H1 (cell line): ENCODE results near the gene HSPBP1. TPM values are rescaled to one million over a fixed set of nuclear protein-coding genes. Genes with fewer than 3 reads are reported as not detected.

ENCODE experiments used
- CTCF ChIA-PET: fragments of 300-600 bp; sonication (Branson Sonifier 250); formaldehyde crosslinking; loops from one replicate; lab custom pipeline; 2021; ENCODE audit not compliant: partially characterized antibody; lab: Charles Lee
- POLR2A ChIA-PET: fragments of 300-600 bp; sonication (Branson Sonifier 250); formaldehyde crosslinking; loops from one replicate; lab custom pipeline; 2021; ENCODE audit warnings: inconsistent platforms; ENCODE audit not compliant: partially characterized antibody; lab: Charles Lee
- DNase-seq, 2 experiments: peaks; one replicate each; pipeline versions ENCODE4 v3.0.0 to v3.0.0-alpha.2; 2010 to 2022; ENCODE audit warnings: low spot score in 2 of 2, low read depth in 1 of 2, mixed read lengths in 1 of 2
- FAIRE-seq: peaks from 2 replicates; lab custom pipeline; 2011; peaks lifted over from hg19 to GRCh38; lab: Jason Lieb, UNC
- H2AFZ ChIP-seq: 2 replicates; pipeline ENCODE4 v1.8.1; 2012; ENCODE audit warnings: low read length, inconsistent platforms
- H2AK5ac ChIP-seq: 2 replicates; pipeline ENCODE4 v1.6.1; 2013; ENCODE audit warnings: low read depth, low read length
- H2BK120ac ChIP-seq: replicated peaks from 2 replicates; pipeline ENCODE3; 2013; ENCODE audit warnings: low read depth, low read length, inconsistent platforms
- H2BK12ac ChIP-seq: 2 replicates; pipeline ENCODE4 v1.6.1; 2013; ENCODE audit warnings: low read depth, low read length
- H2BK15ac ChIP-seq: 2 replicates; pipeline ENCODE4 v1.6.1; 2013; ENCODE audit warnings: low read length
- H2BK20ac ChIP-seq: 2 replicates; pipeline ENCODE4 v1.6.1; 2013; ENCODE audit warnings: low read length
- H2BK5ac ChIP-seq: 2 replicates; pipeline ENCODE4 v1.6.1; 2013; ENCODE audit warnings: low read depth, low read length
- H3K14ac ChIP-seq: 2 replicates; pipeline ENCODE4 v1.6.1; 2013; ENCODE audit warnings: inconsistent platforms; ENCODE audit not compliant: insufficient read length
- H3K18ac ChIP-seq: 2 replicates; pipeline ENCODE4 v1.6.1; 2013; ENCODE audit warnings: low read length; ENCODE audit errors: extremely low read depth
- H3K23ac ChIP-seq: 2 replicates; pipeline ENCODE4 v1.6.1; 2013; ENCODE audit warnings: inconsistent platforms; ENCODE audit not compliant: insufficient read length
- H3K23me2 ChIP-seq: 2 replicates; pipeline ENCODE4 v1.6.1; 2013; ENCODE audit warnings: low read depth, low read length
- H3K27ac ChIP-seq: 2 replicates; pipeline ENCODE4 v1.6.1; 2011; ENCODE audit warnings: low read depth, low read length, inconsistent platforms
- H3K27me3 ChIP-seq, 4 experiments: replicated peaks in 1 of 4; 1 replicate in 1 of 4; 2 replicates in 3 of 4; pipeline versions ENCODE4 v1.6.1 to v1.8.1; 2011 to 2013; ENCODE audit warnings: low read length in 3 of 4, mild to moderate bottlenecking in 3 of 4, inconsistent platforms in 2 of 4, mixed read lengths in 2 of 4, moderate library complexity in 1 of 4; ENCODE audit not compliant: control insufficient read depth in 3 of 4, insufficient read depth in 3 of 4; ENCODE audit errors: extremely low read depth in 1 of 4
- H3K36me3 ChIP-seq, 4 experiments: 2 replicates each; pipeline versions ENCODE4 v1.6.1 to v1.8.1; 2011 to 2013; ENCODE audit warnings: mild to moderate bottlenecking in 4 of 4, low read length in 3 of 4, moderate library complexity in 2 of 4, control low read depth in 1 of 4, inconsistent platforms in 1 of 4; ENCODE audit not compliant: insufficient read depth in 4 of 4, control insufficient read depth in 2 of 4
- H3K4ac ChIP-seq: replicated peaks from 2 replicates; pipeline ENCODE3; 2013; ENCODE audit warnings: low read length, low read depth, mixed read lengths, inconsistent platforms; ENCODE audit not compliant: insufficient read length
- H3K4me1 ChIP-seq, 4 experiments: replicated peaks in 1 of 4; 1 replicate in 1 of 4; 2 replicates in 3 of 4; pipeline versions ENCODE4 v1.6.1 to v1.8.1; 2011 to 2013; ENCODE audit warnings: low read length in 3 of 4, inconsistent platforms in 2 of 4, mixed read lengths in 1 of 4; ENCODE audit not compliant: insufficient read depth in 4 of 4, control insufficient read depth in 3 of 4
- H3K4me2 ChIP-seq, 2 experiments: 2 replicates each; pipeline versions ENCODE4 v1.6.1 to v1.8.1; 2011 to 2013; ENCODE audit warnings: low read depth in 2 of 2, low read length in 2 of 2, control low read depth in 1 of 2, inconsistent platforms in 1 of 2, mild to moderate bottlenecking in 1 of 2; ENCODE audit not compliant: insufficient read depth in 1 of 2
- H3K4me3 ChIP-seq, 4 experiments: fragments of 200-600, 300-600 bp in 1 of 4; sonication (generic), shearing (Covaris generic), sonication (Bioruptor Twin) in 1 of 4; 2 replicates each; pipeline versions ENCODE4 v1.5.1 to v1.8.1; 2011 to 2016; ENCODE audit warnings: low read length in 4 of 4, low read depth in 3 of 4, control low read depth in 2 of 4, inconsistent platforms in 2 of 4, mild to moderate bottlenecking in 2 of 4, mixed read lengths in 1 of 4, moderate library complexity in 1 of 4; ENCODE audit not compliant: insufficient read depth in 2 of 4; ENCODE audit errors: extremely low read depth in 1 of 4
- H3K56ac ChIP-seq: replicated peaks from 2 replicates; pipeline ENCODE3; 2013; ENCODE audit warnings: low read depth, mild to moderate bottlenecking, mixed read lengths, low read length, inconsistent platforms; ENCODE audit not compliant: insufficient read length
- H3K79me1 ChIP-seq: 2 replicates; pipeline ENCODE4 v1.6.1; 2013; ENCODE audit warnings: low read depth, low read length, control low read depth
- H3K79me2 ChIP-seq, 2 experiments: 2 replicates each; pipeline versions ENCODE4 v1.6.1 to v1.8.1; 2012 to 2013; ENCODE audit warnings: low read length in 2 of 2, mild to moderate bottlenecking in 2 of 2, inconsistent platforms in 1 of 2; ENCODE audit not compliant: insufficient read depth in 2 of 2, control insufficient read depth in 1 of 2
- H3K9ac ChIP-seq, 4 experiments: replicated peaks in 1 of 4; 1 replicate in 1 of 4; 2 replicates in 3 of 4; pipeline versions ENCODE4 v1.6.1 to v1.8.1; 2011 to 2013; ENCODE audit warnings: low read depth in 3 of 4, low read length in 3 of 4, control low read depth in 2 of 4, mild to moderate bottlenecking in 2 of 4, moderate library complexity in 2 of 4, inconsistent platforms in 1 of 4; ENCODE audit errors: extremely low read depth in 1 of 4
- H3K9me3 ChIP-seq, 2 experiments: 2 replicates each; pipeline versions ENCODE4 v1.6.1 to v1.8.1; 2012 to 2013; ENCODE audit warnings: mild to moderate bottlenecking in 2 of 2, moderate library complexity in 2 of 2, control low read depth in 1 of 2, inconsistent platforms in 1 of 2, low read depth in 1 of 2, low read length in 1 of 2, mixed read lengths in 1 of 2; ENCODE audit not compliant: insufficient read depth in 2 of 2
- H4K20me1 ChIP-seq, 2 experiments: replicated peaks in 1 of 2; 2 replicates each; pipeline versions ENCODE3 to v1.8.1; 2011 to 2013; ENCODE audit warnings: inconsistent platforms in 2 of 2, low read length in 2 of 2, mild to moderate bottlenecking in 1 of 2; ENCODE audit not compliant: insufficient read depth in 2 of 2, control insufficient read depth in 1 of 2
- H4K5ac ChIP-seq: 2 replicates; pipeline ENCODE4 v1.6.1; 2013; ENCODE audit warnings: low read length, low read depth, mixed read lengths, inconsistent platforms; ENCODE audit not compliant: insufficient read length
- H4K8ac ChIP-seq: 2 replicates; pipeline ENCODE4 v1.8.0; 2013; ENCODE audit warnings: mild to moderate bottlenecking, moderate library complexity, low read length, inconsistent platforms; ENCODE audit not compliant: insufficient read depth; ENCODE audit errors: extremely low read depth
- H4K91ac ChIP-seq: replicated peaks from 2 replicates; pipeline ENCODE3; 2013; ENCODE audit warnings: low read length, mixed read lengths, inconsistent platforms; ENCODE audit not compliant: insufficient read length
- CBX5 ChIP-seq: fragments of 300-800, 300-1000 bp; sonication (generic); IDR thresholded peaks from 2 replicates; pipeline ENCODE4 v1.7.1; 2016; ENCODE audit warnings: antibody characterized with exemption, low read length, low read depth
- CEBPB ChIP-seq: IDR thresholded peaks from 2 replicates; pipeline ENCODE4 v1.6.1; 2012; ENCODE audit warnings: low read depth, low read length
- CREB1 ChIP-seq: IDR thresholded peaks from 2 replicates; pipeline ENCODE4 v1.6.1; 2012; ENCODE audit warnings: inconsistent platforms
- EP300 ChIP-seq, 2 experiments: IDR thresholded peaks; 1 replicate in 1 of 2; 2 replicates in 1 of 2; pipeline ENCODE4 v1.6.1; 2011 to 2012; ENCODE audit warnings: low read depth in 2 of 2, low read length in 2 of 2, mild to moderate bottlenecking in 2 of 2, borderline replicate concordance in 1 of 2, inconsistent platforms in 1 of 2, moderate library complexity in 1 of 2
- EZH2 ChIP-seq: fragments of 200-600 bp; sonication (generic); IDR thresholded peaks from 2 replicates; pipeline ENCODE4 v1.7.1; 2012; ENCODE audit warnings: low read depth, mild to moderate bottlenecking, moderate library complexity, low read length, inconsistent platforms; ENCODE audit not compliant: severe bottlenecking
- JUN ChIP-seq: IDR thresholded peaks from 2 replicates; pipeline ENCODE4 v1.6.1; 2011; ENCODE audit warnings: low read depth, mild to moderate bottlenecking, improper control_type of control experiment, low read length
- SAP30 ChIP-seq: fragments of 300-600 bp; sonication (generic); IDR thresholded peaks from 2 replicates; pipeline ENCODE4 v1.7.1; 2012; ENCODE audit warnings: low read length, moderate library complexity, mild to moderate bottlenecking, inconsistent platforms; ENCODE audit not compliant: insufficient read depth, insufficient replicate concordance
- SUZ12 ChIP-seq: fragments of 200-600 bp; sonication (generic); IDR thresholded peaks from 2 replicates; pipeline ENCODE4 v1.6.1; 2012; ENCODE audit warnings: mild to moderate bottlenecking, inconsistent platforms, low read length, moderate library complexity, mixed read lengths
- WGBS, 2 experiments: shearing (Covaris generic) in 1 of 2; methylation state at CpG; one replicate each; pipeline versions ENCODE4 v1.1.6 to v1.1.7; 2013 to 2015; ENCODE audit warnings: low lambda C conversion rate in 2 of 2, mixed read lengths in 2 of 2, inconsistent platforms in 1 of 2, low coverage in 1 of 2, missing lambda C conversion rate in 1 of 2; ENCODE audit not compliant: insufficient replicate concordance in 2 of 2, insufficient coverage in 1 of 2, insufficient read length in 1 of 2; ENCODE audit errors: extremely low coverage in 1 of 2, missing lambda C conversion rate in 1 of 2; 5-methylcytosine and 5-hydroxymethylcytosine counted together
- polyA plus RNA-seq, 7 experiments: library from polyadenylated mRNA; depleted of rRNA in 3 of 7; stranded (reverse) in 5 of 7; unstranded in 2 of 7; fragments of >200 nt in 5 of 7; fragments of 200-250 nt in 2 of 7; gene quantifications; 1 replicate in 5 of 7; 2 replicates in 1 of 7; 4 replicates in 1 of 7; pipeline versions ENCODE4 v1.2.1 to v1.2.3, GENCODE V29; 2011 to 2013; ENCODE audit warnings: missing spikeins in 2 of 7, mixed read lengths in 2 of 7
- total RNA-seq: library from RNA; stranded (reverse); fragmentation: NEBNext Ultra II Directional; extraction: Animal tissue kit (Norgen Biotek cat#: 25700); gene quantifications from 2 replicates; pipeline ENCODE4 v1.2.1, GENCODE V29; 2021
- TF ChIP-seq, protein P1 (sequence below): IDR thresholded peaks from 2 replicates; pipeline ENCODE4 v1.6.1; 2012; ENCODE audit warnings: inconsistent platforms
- TF ChIP-seq, protein P2 (sequence below): IDR thresholded peaks from 2 replicates; pipeline ENCODE4 v1.6.1; 2012; ENCODE audit warnings: low read length, inconsistent platforms

The HSPBP1 gene
- total and polyA plus RNA-seq, 2 of the 8 experiments (the other 6 are each of a cell fraction or from before 2014, with no cell fraction given) = 63.4 to 100 TPM

DNA sequence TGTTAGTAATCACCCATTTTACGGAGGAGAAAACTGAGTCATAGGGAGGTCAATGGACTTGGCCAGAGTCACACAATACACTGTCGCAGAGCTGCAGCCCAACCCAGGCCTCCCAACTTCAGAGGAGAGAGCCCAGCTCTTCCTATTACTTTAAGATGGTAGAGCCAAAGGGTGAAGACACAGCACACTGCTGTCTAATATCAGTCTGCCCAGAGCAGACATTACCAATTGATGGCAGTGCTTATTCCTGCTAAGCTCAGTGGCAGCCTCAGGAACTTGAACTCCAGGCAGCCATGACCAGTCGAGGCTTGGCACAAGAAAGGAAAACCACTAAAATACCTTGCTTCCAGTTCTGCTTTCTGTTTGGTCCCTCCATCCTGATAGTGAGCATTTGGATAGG is 26.8 kb upstream of the HSPBP1 start:
- Histone ChIP-seq H3K18ac (no peak overlapping the region), H4K91ac (no peak overlapping the region), H3K27ac (no peak overlapping the region), H4K5ac (no peak overlapping the region), H3K9ac (no peak overlapping the region), H3K4me3 (no peak overlapping the region), H4K20me1 (peaks cover 0 to 3% of the 10 kb centered on the region in 2 experiments), H3K4ac (no peak overlapping the region), H4K8ac (no peak overlapping the region), H2AK5ac (no peak overlapping the region), H3K27me3 (no peaks in the 10 kb centered on the region), H3K23me2 (no peaks in the 10 kb centered on the region; the same call in 1 of the 2 replicates), H2BK15ac (no peak overlapping the region), H3K56ac (no peak overlapping the region), H3K79me1 (no peaks in the 10 kb centered on the region; the same call in 1 of the 2 replicates), H2BK12ac (no peak overlapping the region), H2AFZ (no peak overlapping the region), H3K23ac (no peak overlapping the region), H2BK20ac (no peak overlapping the region), H2BK120ac (no peak overlapping the region), H3K4me2 (no peak overlapping the region), H3K9me3 (no peaks in the 10 kb centered on the region), H3K79me2 (no peaks in the 10 kb centered on the region), H2BK5ac (no peak overlapping the region), H3K36me3 (peaks cover 21 to 56% (median 42%) of the 10 kb centered on the region in 4 experiments), H3K4me1 (0 out of 7 replicates have a peak, but pooled peaks cover 0 to 3% (median 1%) of the 10 kb centered on the region in 4 experiments), H3K14ac (no peak overlapping the region)
- ChIA-PET POLR2A (interaction anchor here (1.0 to 1.8 kb wide), 8 partner anchors 9 to 101 kb away, joined by 3 to 6 read pairs (median 4); partner anchors contain the start of genes KMT5C, TMEM238 and UBE2S), CTCF (interaction anchor here (1.0 to 1.3 kb wide), 4 partner anchors 13 to 112 kb away, joined by 3 read pairs; no protein-coding TSS in a partner anchor)
- 93% methylated on average over 3 of the region's 3 CpGs; no CpG with 5 or more reads in 1 of the 2 experiments for WGBS, 2 experiments
- TF ChIP-seq CEBPB = no peak
- TF ChIP-seq, protein P1, sequence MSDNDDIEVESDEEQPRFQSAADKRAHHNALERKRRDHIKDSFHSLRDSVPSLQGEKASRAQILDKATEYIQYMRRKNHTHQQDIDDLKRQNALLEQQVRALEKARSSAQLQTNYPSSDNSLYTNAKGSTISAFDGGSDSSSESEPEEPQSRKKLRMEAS = no peak
- TF ChIP-seq SUZ12 = no peak
- no peak for TF ChIP-seq EZH2
- no peak for TF ChIP-seq JUN
- no peak for TF ChIP-seq EP300 (IDR thresholded peaks at IDR 0.05; ENCODE audit: borderline replicate concordance in 1 of 2, low read depth in 2 of 2, low read length in 2 of 2)
- no peak for TF ChIP-seq CREB1
- TF ChIP-seq CBX5 = no peak
- no peak for TF ChIP-seq SAP30
- TF ChIP-seq, protein P2, sequence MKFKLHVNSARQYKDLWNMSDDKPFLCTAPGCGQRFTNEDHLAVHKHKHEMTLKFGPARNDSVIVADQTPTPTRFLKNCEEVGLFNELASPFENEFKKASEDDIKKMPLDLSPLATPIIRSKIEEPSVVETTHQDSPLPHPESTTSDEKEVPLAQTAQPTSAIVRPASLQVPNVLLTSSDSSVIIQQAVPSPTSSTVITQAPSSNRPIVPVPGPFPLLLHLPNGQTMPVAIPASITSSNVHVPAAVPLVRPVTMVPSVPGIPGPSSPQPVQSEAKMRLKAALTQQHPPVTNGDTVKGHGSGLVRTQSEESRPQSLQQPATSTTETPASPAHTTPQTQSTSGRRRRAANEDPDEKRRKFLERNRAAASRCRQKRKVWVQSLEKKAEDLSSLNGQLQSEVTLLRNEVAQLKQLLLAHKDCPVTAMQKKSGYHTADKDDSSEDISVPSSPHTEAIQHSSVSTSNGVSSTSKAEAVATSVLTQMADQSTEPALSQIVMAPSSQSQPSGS = no peak
- FAIRE-seq (no peak), DNase-seq (no peak)
